ENCODE results near the gene CXCL12. TPM values are rescaled to one million over a fixed set of nuclear protein-coding genes. Genes with fewer than 3 reads are reported as not detected.

The CXCL12 gene
- total RNA-seq, 4 donors from 2014 or later, result 6.8 to 28.4 (median 13.7) TPM

DNA sequence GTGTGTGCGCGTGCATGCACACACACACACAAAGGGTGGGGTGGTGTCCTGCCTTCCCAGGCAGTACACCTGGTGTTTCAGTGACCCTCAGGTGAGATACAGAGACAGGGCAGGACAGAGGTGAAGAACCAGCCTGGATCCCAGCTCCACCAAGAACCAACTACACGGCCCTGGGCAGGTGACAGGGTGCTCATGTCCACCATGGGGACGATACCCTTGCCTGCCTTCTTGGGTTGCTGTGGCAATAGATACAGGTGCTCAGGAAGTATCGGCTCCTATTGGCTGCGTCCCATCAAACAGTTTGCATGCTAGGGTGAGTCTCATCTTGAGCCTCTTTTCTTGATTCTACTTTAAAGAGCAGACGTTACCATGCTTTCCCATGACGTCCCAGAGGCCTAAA, 33.7 kb upstream of the CXCL12 start:
- 77 to 85% methylated on average over 6 to 7 of the region's 8 CpGs for WGBS, 2 donors
- H3K4me3 ChIP-seq, result no peak overlapping the region
- peaks cover 0 to 9% (median 0%) of the 10 kb centered on the region in 3 donors for H3K4me1 ChIP-seq
- H3K36me3 ChIP-seq, result no peaks in the 10 kb centered on the region
- no peak for DNase-seq
- TF ChIP-seq, protein P1, sequence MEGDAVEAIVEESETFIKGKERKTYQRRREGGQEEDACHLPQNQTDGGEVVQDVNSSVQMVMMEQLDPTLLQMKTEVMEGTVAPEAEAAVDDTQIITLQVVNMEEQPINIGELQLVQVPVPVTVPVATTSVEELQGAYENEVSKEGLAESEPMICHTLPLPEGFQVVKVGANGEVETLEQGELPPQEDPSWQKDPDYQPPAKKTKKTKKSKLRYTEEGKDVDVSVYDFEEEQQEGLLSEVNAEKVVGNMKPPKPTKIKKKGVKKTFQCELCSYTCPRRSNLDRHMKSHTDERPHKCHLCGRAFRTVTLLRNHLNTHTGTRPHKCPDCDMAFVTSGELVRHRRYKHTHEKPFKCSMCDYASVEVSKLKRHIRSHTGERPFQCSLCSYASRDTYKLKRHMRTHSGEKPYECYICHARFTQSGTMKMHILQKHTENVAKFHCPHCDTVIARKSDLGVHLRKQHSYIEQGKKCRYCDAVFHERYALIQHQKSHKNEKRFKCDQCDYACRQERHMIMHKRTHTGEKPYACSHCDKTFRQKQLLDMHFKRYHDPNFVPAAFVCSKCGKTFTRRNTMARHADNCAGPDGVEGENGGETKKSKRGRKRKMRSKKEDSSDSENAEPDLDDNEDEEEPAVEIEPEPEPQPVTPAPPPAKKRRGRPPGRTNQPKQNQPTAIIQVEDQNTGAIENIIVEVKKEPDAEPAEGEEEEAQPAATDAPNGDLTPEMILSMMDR (IDR thresholded peaks at IDR 0.05), result no peak
- no peak for TF ChIP-seq POLR2A (IDR thresholded peaks at IDR 0.05)
- no peaks in the 10 kb centered on the region for H3K9me3 ChIP-seq
- intact Hi-C loops (cut with DNase I), result no loop called here
- no peaks in the 10 kb centered on the region for H3K27me3 ChIP-seq
- H3K27ac ChIP-seq, result no peak overlapping the region

- no peak for DNase-seq
- H3K27me3 ChIP-seq, result no peaks in the 10 kb centered on the region
- no peak overlapping the region for H3K27ac ChIP-seq
- H3K9me3 ChIP-seq, result no peaks in the 10 kb centered on the region
- intact Hi-C loops (cut with DNase I), result no loop called here
- TF ChIP-seq, protein P1 (IDR thresholded peaks at IDR 0.05), result no peak
- no peak for TF ChIP-seq POLR2A (IDR thresholded peaks at IDR 0.05)
- H3K36me3 ChIP-seq, result no peaks in the 10 kb centered on the region
- peaks cover 0 to 9% (median 0%) of the 10 kb centered on the region in 3 donors for H3K4me1 ChIP-seq
- 76 to 84% methylated on average over 4 of the region's 4 CpGs for WGBS, 2 donors
- no peak overlapping the region for H3K4me3 ChIP-seq
Measured at GRCh38 chr10:44417761-44418160, 32.9 kb upstream of the CXCL12 start.

- Histone ChIP-seq H3K9me3 (no peaks in the 10 kb centered on the region), H3K27ac (peak overlapping the region in 1 of 4 donors; percentile 34), H3K27me3 (no peaks in the 10 kb centered on the region), H3K4me3 (no peak overlapping the region), H3K4me1 (peaks cover 0 to 9% (median 0%) of the 10 kb centered on the region in 3 donors), H3K36me3 (no peaks in the 10 kb centered on the region)
- 47 to 64% methylated on average over 2 of the region's 2 CpGs for WGBS, 2 donors
- no peak for TF ChIP-seq POLR2A (IDR thresholded peaks at IDR 0.05)
- TF ChIP-seq, protein P1 (IDR thresholded peaks at IDR 0.05), result no peak
- no peak for DNase-seq
- intact Hi-C loops (cut with DNase I), result no loop called here
Measured at GRCh38 chr10:44416936-44417335, 32.0 kb upstream of the CXCL12 start.

GRCh38 chr10:44416021-44416771, 31.3 kb upstream of the CXCL12 start:
- WGBS, 2 donors, result 25 to 30% methylated on average over 5 to 7 of the region's 7 CpGs
- Histone ChIP-seq H3K27ac (peak overlapping the region in 1 of 4 donors; percentile 34), H3K4me1 (peaks cover 0 to 9% (median 0%) of the 10 kb centered on the region in 3 donors), H3K36me3 (no peaks in the 10 kb centered on the region), H3K27me3 (no peaks in the 10 kb centered on the region), H3K4me3 (no peak overlapping the region), H3K9me3 (no peaks in the 10 kb centered on the region)
- TF ChIP-seq, protein P1 (IDR thresholded peaks at IDR 0.05), result no peak
- no peak for TF ChIP-seq POLR2A (IDR thresholded peaks at IDR 0.05)
- intact Hi-C loops (cut with DNase I), result no loop called here
- no peak for DNase-seq

- H3K36me3 ChIP-seq, result no peaks in the 10 kb centered on the region
- no peaks in the 10 kb centered on the region for H3K9me3 ChIP-seq
- DNase-seq, result no peak
- peaks cover 0 to 9% (median 0%) of the 10 kb centered on the region in 3 donors for H3K4me1 ChIP-seq
- intact Hi-C loops (cut with DNase I), result no loop called here
- 84% methylated on average over 2 of the region's 2 CpGs for WGBS, 2 donors
- no peak overlapping the region for H3K27ac ChIP-seq
- no peak overlapping the region for H3K4me3 ChIP-seq
- no peaks in the 10 kb centered on the region for H3K27me3 ChIP-seq
- TF ChIP-seq POLR2A (IDR thresholded peaks at IDR 0.05), result no peak
- TF ChIP-seq, protein P1 (IDR thresholded peaks at IDR 0.05), result no peak
Measured at GRCh38 chr10:44415121-44415520, 30.2 kb upstream of the CXCL12 start.

Measured in esophagus squamous epithelium (tissue), 5 donors.